Ovary (tissue), 9 donors: ENCODE results near the gene NFE2L2. TPM values are rescaled to one million over a fixed set of nuclear protein-coding genes. Genes with fewer than 3 reads are reported as not detected.

Experiments
- DNase-seq, 5 donors: peaks; one replicate each; pipeline ENCODE4 v3.0.0-alpha.2; 2019 to 2020
- H3K27ac ChIP-seq, 2 donors: fragments of 200-600 bp; one replicate each; pipeline versions ENCODE4 v1.5.1 to v1.8.0; 2019 to 2022
- H3K27me3 ChIP-seq: fragments of 200-600 bp; one replicate; pipeline ENCODE4 v1.8.0; 2022
- H3K36me3 ChIP-seq: fragments of 200-600 bp; sonication (generic); one replicate; pipeline ENCODE4 v1.5.1; 2019
- H3K4me1 ChIP-seq: one replicate; pipeline ENCODE4 v1.8.1; 2013; ENCODE audit warnings: mild to moderate bottlenecking, moderate library complexity; ENCODE audit not compliant: insufficient read depth
- H3K4me3 ChIP-seq: fragments of 200-600 bp; sonication (generic); one replicate; pipeline ENCODE4 v1.5.1; 2017
- H3K9me3 ChIP-seq, 2 donors: fragments of 200-600 bp in 1 of 2; sonication (generic) in 1 of 2; one replicate each; pipeline versions ENCODE4 v1.5.1 to v1.8.1; 2013 to 2019; ENCODE audit warnings: mild to moderate bottlenecking in 1 of 2, moderate library complexity in 1 of 2
- EP300 ChIP-seq: sonication (generic); formaldehyde crosslinking; IDR thresholded peaks from one replicate; pipeline ENCODE4 v1.6.1; 2017; ENCODE audit warnings: antibody characterized with exemption
- POLR2A ChIP-seq: fragments of 450-650 bp; IDR thresholded peaks from one replicate; pipeline ENCODE4 v1.6.1; 2017; ENCODE audit warnings: antibody characterized with exemption, mild to moderate bottlenecking, moderate library complexity
- WGBS, 3 donors: extraction: QIAGEN DNeasy Blood & Tissue Kit in 1 of 3; methylation state at CpG; one replicate each; pipeline versions ENCODE4 v1.1.5 to v1.1.7; 2013 to 2017; 5-methylcytosine and 5-hydroxymethylcytosine counted together
- intact Hi-C, 4 donors: fragments of 100-400 bp; cut with DNase I; formaldehyde crosslinking; loops; one replicate each; pipeline versions ENCODE4 v1.11.0 to v1.15.1; 2022 to 2023
- polyA plus RNA-seq, 2 donors: library from polyadenylated mRNA; stranded (reverse); fragments of 200-250 nt in 1 of 2; fragments of 350-450 nt in 1 of 2; fragmentation: Illumina TruSeq in 1 of 2; extraction: RNeasy Lipid Tissue Mini Kit (QIAGEN cat#74804) in 1 of 2; gene quantifications; one replicate each; pipeline ENCODE4 v1.2.3, GENCODE V29; 2013 to 2014
- total RNA-seq, 7 donors: library from RNA; depleted of rRNA in 2 of 7; stranded (reverse); fragments of >200 nt in 2 of 7; fragmentation: NEBNext Ultra II Directional in 3 of 7; extraction: Animal tissue kit (Norgen Biotek cat#: 25700) in 3 of 7; gene quantifications; one replicate each; pipeline versions ENCODE4 v1.1.0 to v1.2.4, GENCODE V29; 2016 to 2023
- TF ChIP-seq, protein P1 (sequence below), 3 donors: fragments of 450-650 bp in 2 of 3; fragments of 200-600 bp in 1 of 3; IDR thresholded peaks; one replicate each; pipeline versions ENCODE4 v1.5.1 to v1.8.0; 2016 to 2022; ENCODE audit warnings: antibody characterized with exemption in 3 of 3, mild to moderate bottlenecking in 1 of 3
- donor health status: DM: no; HTN: no; CAD: no; lungs with moderate emphysema.
- donor health status: DM: no; HTN: no; CAD: no.
- donor health status: Bipolar disorder and iron deficiency.
- donor health status: DM: yes; HTN: yes; CAD: no.
- donor health status: DM: no; HTN: no; CAD: no.
- donor health status: DM: yes; HTN: yes; CAD: no.

The NFE2L2 gene
- total and polyA plus RNA-seq, 9 donors: 120 to 198 (median 148) TPM

DNA sequence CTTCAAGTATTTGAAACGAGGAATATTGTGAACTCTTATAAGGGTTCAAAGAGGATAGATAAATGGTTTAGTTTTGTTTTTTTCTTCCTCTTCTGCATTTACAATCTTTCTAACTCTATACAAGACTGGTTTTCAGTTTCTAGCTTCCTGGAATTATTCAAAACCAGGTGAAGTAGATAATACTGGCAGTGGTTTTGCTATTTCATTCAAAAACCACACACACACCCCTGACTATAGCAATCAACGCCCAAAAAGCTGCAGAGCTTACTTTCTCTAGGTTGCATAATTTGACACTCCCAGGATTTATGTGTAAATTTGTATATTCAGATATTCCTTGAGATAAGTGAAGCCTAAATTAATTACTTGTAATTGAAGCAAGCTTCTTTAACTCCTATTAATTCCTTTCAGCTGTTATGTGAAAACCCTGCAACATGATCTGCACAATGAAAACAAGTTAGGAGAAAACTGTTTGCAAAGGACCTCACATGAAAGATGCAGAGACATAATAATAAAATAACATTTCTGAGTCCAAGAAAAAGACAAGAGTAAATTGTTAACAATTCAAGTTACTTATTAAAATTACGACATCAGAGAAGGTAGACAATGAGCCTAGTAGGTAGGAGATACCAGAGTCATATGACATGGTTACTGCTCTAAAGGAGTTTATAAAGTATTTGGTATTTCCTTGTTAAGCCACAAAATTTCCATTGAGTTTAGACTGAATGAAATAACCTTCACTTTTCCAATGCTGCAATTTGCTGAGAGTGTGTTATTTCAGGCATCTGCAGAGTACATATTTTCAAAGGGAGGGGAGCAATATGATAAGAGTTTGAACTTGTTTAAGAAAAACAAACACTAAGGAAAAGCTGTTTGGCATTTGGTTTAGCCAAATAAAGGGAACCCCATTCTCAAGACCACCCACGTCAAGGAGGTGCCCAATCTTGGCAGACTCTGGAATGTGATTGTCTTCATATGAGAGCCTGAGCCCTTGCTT is 1.6 kb upstream of the NFE2L2 start:
- intact Hi-C loops: loop anchor here in 2 of 4 donors (10.0 kb wide), 3 partner anchors 69 to 1131 kb away; no protein-coding TSS in a partner anchor
- TF ChIP-seq EP300 (no peak), POLR2A (no peak)
- TF ChIP-seq, protein P1, sequence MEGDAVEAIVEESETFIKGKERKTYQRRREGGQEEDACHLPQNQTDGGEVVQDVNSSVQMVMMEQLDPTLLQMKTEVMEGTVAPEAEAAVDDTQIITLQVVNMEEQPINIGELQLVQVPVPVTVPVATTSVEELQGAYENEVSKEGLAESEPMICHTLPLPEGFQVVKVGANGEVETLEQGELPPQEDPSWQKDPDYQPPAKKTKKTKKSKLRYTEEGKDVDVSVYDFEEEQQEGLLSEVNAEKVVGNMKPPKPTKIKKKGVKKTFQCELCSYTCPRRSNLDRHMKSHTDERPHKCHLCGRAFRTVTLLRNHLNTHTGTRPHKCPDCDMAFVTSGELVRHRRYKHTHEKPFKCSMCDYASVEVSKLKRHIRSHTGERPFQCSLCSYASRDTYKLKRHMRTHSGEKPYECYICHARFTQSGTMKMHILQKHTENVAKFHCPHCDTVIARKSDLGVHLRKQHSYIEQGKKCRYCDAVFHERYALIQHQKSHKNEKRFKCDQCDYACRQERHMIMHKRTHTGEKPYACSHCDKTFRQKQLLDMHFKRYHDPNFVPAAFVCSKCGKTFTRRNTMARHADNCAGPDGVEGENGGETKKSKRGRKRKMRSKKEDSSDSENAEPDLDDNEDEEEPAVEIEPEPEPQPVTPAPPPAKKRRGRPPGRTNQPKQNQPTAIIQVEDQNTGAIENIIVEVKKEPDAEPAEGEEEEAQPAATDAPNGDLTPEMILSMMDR (IDR thresholded peaks at IDR 0.05): no peak
- no peaks in the 10 kb centered on the region for H3K36me3 ChIP-seq
- no peak for DNase-seq
- peaks cover 8% of the 10 kb centered on the region for H3K4me1 ChIP-seq
- H3K4me3 ChIP-seq: peak overlapping the region; percentile 100
- WGBS, 3 donors: 3 to 5% (median 4%) methylated on average over 4 of the region's 4 CpGs
- no peaks in the 10 kb centered on the region for H3K9me3 ChIP-seq
- H3K27ac ChIP-seq: peak overlapping the region in 1 of 2 donors; percentile 100
- H3K27me3 ChIP-seq: no peaks in the 10 kb centered on the region

DNA sequence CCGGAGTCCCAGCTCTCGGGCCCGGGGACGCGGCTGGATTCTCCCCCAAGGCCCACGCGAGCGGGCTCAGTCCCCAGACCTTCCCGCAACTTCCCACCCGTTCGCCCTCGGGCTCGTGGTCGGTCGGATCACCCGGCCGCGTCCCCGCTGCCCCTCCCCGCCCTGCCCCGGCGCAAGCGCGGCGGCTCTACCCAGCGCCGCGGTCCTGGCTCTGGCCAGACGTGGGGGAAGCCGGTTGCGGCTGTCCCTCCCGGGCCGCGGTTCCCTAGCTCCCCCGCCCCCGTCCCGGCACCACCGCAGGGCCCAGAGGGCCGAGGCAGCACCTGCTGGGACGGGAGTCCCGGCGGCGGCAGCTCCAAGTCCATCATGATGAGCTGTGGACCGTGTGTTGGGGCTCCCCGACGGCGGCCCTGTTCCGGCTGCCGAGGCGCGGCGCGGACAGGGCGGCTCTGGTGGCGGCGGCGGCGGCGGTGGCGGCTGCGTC is 276 bp downstream of the NFE2L2 start:
- Histone ChIP-seq H3K36me3 (no peaks in the 10 kb centered on the region), H3K4me1 (peaks cover 7% of the 10 kb centered on the region), H3K27ac (peak overlapping the region; percentile 100), H3K4me3 (peak overlapping the region; percentile 100), H3K9me3 (no peaks in the 10 kb centered on the region), H3K27me3 (no peaks in the 10 kb centered on the region)
- DNase-seq: peak in 3 of 5 donors; percentile 71 to 75 (median 74)
- WGBS, 3 donors: 0 to 1% (median 1%) methylated on average over 48 to 61 of the region's 61 CpGs
- TF ChIP-seq, protein P1 (IDR thresholded peaks at IDR 0.05): no peak
- TF ChIP-seq EP300 (no peak), POLR2A (no peak)
- intact Hi-C loops: loop anchor here (1.0 to 10.0 kb wide), 8 partner anchors 33 to 1129 kb away; partner anchors contain the start of gene HNRNPA3 (in 3 of the 4)

DNA sequence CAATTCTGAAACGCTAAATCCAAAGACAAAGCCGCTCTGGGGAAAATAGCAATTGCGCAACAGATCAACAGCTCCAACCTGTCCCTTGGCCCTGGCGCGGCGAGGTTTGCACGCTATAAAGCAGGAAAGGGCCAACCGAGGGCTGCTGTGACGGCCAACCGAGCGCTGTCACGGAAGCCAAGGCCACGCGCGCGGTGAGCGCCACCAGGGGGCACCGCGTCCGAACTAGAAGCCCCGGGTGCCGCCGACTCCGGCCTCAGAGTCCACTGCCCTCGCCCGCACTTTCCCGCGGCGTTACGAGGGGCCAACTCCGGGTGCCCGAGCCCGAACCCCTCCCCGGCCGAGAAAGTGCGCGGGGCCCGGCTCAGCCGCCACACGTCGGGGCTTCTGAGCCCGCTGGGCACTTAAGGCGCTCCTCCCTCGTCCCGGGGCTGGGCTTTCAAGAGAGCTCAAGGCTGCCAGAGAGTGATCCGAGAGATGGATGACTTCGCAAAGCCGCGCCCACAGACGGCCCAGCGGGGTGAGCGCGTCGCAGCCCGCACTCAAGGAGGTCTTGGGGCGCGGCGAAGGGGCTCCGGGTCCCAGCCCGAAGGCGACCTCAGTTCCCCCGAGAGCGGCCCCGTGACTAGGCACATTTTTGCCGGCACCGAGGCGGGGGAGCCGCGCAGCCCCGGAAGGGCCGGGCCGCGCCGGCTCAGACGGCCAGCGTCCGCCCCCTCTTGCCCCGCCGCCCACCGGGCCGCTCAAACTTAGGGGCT is 897 bp downstream of the NFE2L2 start:
- WGBS, 3 donors: 1% methylated on average over 36 to 81 of the region's 81 CpGs
- Histone ChIP-seq H3K4me1 (peaks cover 10% of the 10 kb centered on the region), H3K27me3 (no peaks in the 10 kb centered on the region), H3K4me3 (peak overlapping the region; percentile 100), H3K9me3 (no peaks in the 10 kb centered on the region), H3K36me3 (no peaks in the 10 kb centered on the region), H3K27ac (peak overlapping the region; percentile 100)
- TF ChIP-seq POLR2A: peak; percentile 79
- TF ChIP-seq, protein P1 (IDR thresholded peaks at IDR 0.05): peak; percentile 90 to 97 (median 97)
- TF ChIP-seq EP300: peak; percentile 79
- intact Hi-C loops: loop anchor here (1.0 to 10.0 kb wide), 11 partner anchors 34 to 1129 kb away; partner anchors contain the start of gene HNRNPA3 (in 4 of the 4)
- DNase-seq: peak; percentile 99 to 100 (median 99)

DNA sequence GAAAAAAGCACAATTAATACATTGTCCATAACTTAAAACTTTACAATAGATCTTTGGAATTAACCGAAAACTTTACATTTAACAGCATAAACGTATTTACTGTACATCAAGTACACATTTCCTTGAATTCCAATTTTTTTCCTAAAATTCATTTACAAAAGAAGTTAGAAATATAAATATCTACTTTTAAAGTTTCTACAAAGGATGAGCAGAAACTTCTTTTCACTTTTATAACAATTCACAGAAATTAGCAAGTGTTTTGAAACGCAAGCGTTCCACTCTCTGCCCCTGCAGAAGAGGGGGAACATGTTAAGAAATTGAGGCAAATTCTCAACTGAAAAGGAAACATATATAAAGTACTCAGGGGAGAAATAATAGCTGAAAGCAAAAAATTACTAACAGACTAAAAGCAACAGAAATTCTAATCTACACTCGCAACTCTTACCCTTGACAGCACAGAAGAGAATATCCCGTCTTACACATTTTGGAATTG is 1.5 kb downstream of the NFE2L2 start:
- Histone ChIP-seq H3K9me3 (no peaks in the 10 kb centered on the region), H3K27me3 (no peaks in the 10 kb centered on the region), H3K4me3 (peak overlapping the region; percentile 100), H3K4me1 (peaks cover 10% of the 10 kb centered on the region), H3K36me3 (no peaks in the 10 kb centered on the region), H3K27ac (peak overlapping the region in 1 of 2 donors; percentile 100)
- DNase-seq: no peak
- intact Hi-C loops: loop anchor here (1.0 to 10.0 kb wide), 10 partner anchors 34 to 1128 kb away; partner anchors contain the start of gene HNRNPA3 (in 3 of the 4)
- 0 to 2% (median 1%) methylated on average over 6 of the region's 6 CpGs for WGBS, 3 donors
- TF ChIP-seq EP300: no peak
- TF ChIP-seq, protein P1 (IDR thresholded peaks at IDR 0.05): no peak
- TF ChIP-seq POLR2A: no peak
